A549 (cell line): ENCODE data around the gene CYB5RL. TPM values are rescaled to one million over a fixed set of nuclear protein-coding genes. Genes with fewer than 3 reads are reported as not detected.

Experiments used
- ATAC-seq, 2 experiments: fragments of 200-7000 bp in 1 of 2; fragments of >200 bp in 1 of 2; cut with Nextera tagmentation in 1 of 2; cut with Tn5 transposase in 1 of 2; 3 replicates each; pipeline versions ENCODE4 v1.8.0 to v1.9.1; 2018 to 2020; ENCODE audit warnings: mild to moderate bottlenecking in 1 of 2, moderate library complexity in 1 of 2
- CTCF ChIA-PET: fragments of 300-600 bp; sonication (Branson Sonifier 250); formaldehyde crosslinking; extraction: SDS; loops from one replicate; lab custom pipeline; 2021; ENCODE audit warnings: antibody characterized with exemption, inconsistent platforms; lab: Yijun Ruan, JAX
- POLR2A ChIA-PET: fragments of 350-600 bp; formaldehyde crosslinking; extraction: SDS; loops from one replicate; lab custom pipeline; 2021; ENCODE audit warnings: antibody characterized with exemption, inconsistent platforms; lab: Yijun Ruan, JAX
- DNase-seq, 2 experiments: peaks; one replicate each; pipeline versions ENCODE4 v3.0.0 to v3.0.0-alpha.2; 2011 to 2016; ENCODE audit warnings: low read depth in 1 of 2, low spot score in 1 of 2
- FAIRE-seq: peaks from 2 replicates; lab custom pipeline; 2011; peaks lifted over from hg19 to GRCh38; lab: Jason Lieb, UNC
- H3K27ac ChIP-seq, 2 experiments: fragments of >200 bp; sonication (Bioruptor Twin); formaldehyde crosslinking; 3 replicates each; pipeline ENCODE4 v1.5.1; 2016 to 2017
- H3K4me1 ChIP-seq: fragments of >200 bp; sonication (Bioruptor Twin); formaldehyde crosslinking; 3 replicates; pipeline ENCODE4 v1.6.1; 2016
- H3K4me2 ChIP-seq: fragments of >200 bp; sonication (Bioruptor Twin); formaldehyde crosslinking; 3 replicates; pipeline ENCODE4 v1.6.1; 2016
- H3K4me3 ChIP-seq: fragments of >200 bp; sonication (Bioruptor Twin); formaldehyde crosslinking; 3 replicates; pipeline ENCODE4 v1.5.1; 2016
- H3K9me3 ChIP-seq: fragments of >200 bp; sonication (Bioruptor Twin); formaldehyde crosslinking; 3 replicates; pipeline ENCODE4 v1.6.1; 2016
- BHLHE40 ChIP-seq: IDR thresholded peaks from 2 replicates; pipeline ENCODE4 v1.6.1; 2012; ENCODE audit warnings: low read depth, low read length, inconsistent platforms
- CBX8 ChIP-seq: fragments of 200-600 bp; sonication (generic); IDR thresholded peaks from 2 replicates; pipeline ENCODE4 v1.6.1; 2016
- CHD2 ChIP-seq: fragments of 150-350 bp; IDR thresholded peaks from 2 replicates; pipeline ENCODE4 v1.6.1; 2014; ENCODE audit warnings: low read length; ENCODE audit not compliant: partially characterized antibody
- CHD4 ChIP-seq: fragments of 200-600 bp; sonication (generic); IDR thresholded peaks from 2 replicates; pipeline ENCODE4 v1.6.1; 2016; ENCODE audit warnings: antibody characterized with exemption, mild to moderate bottlenecking, borderline replicate concordance
- ESRRA ChIP-seq: fragments of 150-350 bp; IDR thresholded peaks from 2 replicates; pipeline ENCODE4 v1.6.1; 2014; ENCODE audit warnings: mild to moderate bottlenecking, low read length, borderline replicate concordance
- FOSB ChIP-seq: fragments of 250-450 bp; sonication (Bioruptor Pico); IDR thresholded peaks from 2 replicates; pipeline ENCODE4 v1.5.0; 2020; ENCODE audit warnings: mild to moderate bottlenecking, moderate library complexity
- FOSL2 ChIP-seq, 2 experiments: fragments of 450-650 bp in 1 of 2; fragments of >200 bp in 1 of 2; sonication (Bioruptor Twin) in 1 of 2; formaldehyde crosslinking; IDR thresholded peaks; 2 replicates each; pipeline versions ENCODE4 v1.5.0 to v1.6.1; 2016 to 2020; ENCODE audit warnings: mild to moderate bottlenecking in 1 of 2, moderate library complexity in 1 of 2
- FOXS1 ChIP-seq: fragments of 250-450 bp; sonication (Bioruptor Pico); IDR thresholded peaks from 2 replicates; pipeline ENCODE4 v1.5.0; 2020; ENCODE audit warnings: mild to moderate bottlenecking, moderate library complexity
- HDAC2 ChIP-seq: fragments of 200-600 bp; sonication (generic); IDR thresholded peaks from 2 replicates; pipeline ENCODE4 v1.6.1; 2016
- HEYL ChIP-seq: fragments of 250-450 bp; sonication (Bioruptor Pico); IDR thresholded peaks from 2 replicates; pipeline ENCODE4 v1.8.0; 2021; ENCODE audit warnings: mild to moderate bottlenecking, moderate library complexity
- HOXB5 ChIP-seq: fragments of 250-450 bp; sonication (Bioruptor Pico); IDR thresholded peaks from 2 replicates; pipeline ENCODE4 v1.5.0; 2020; ENCODE audit warnings: mild to moderate bottlenecking, moderate library complexity
- JUN ChIP-seq, 2 experiments: fragments of >200 bp; sonication (Bioruptor Twin); formaldehyde crosslinking; IDR thresholded peaks; 2 replicates in 1 of 2; 3 replicates in 1 of 2; pipeline ENCODE4 v1.6.1; 2016 to 2017
- JUNB ChIP-seq: fragments of >200 bp; sonication (Bioruptor Twin); formaldehyde crosslinking; IDR thresholded peaks from 2 replicates; pipeline ENCODE4 v1.6.1; 2016
- KDM1A ChIP-seq: fragments of 200-600 bp; sonication (generic); IDR thresholded peaks from 2 replicates; pipeline ENCODE4 v1.6.1; 2016; ENCODE audit warnings: low read depth, mild to moderate bottlenecking
- KDM5A ChIP-seq: fragments of 200-600 bp; sonication (generic); IDR thresholded peaks from 2 replicates; pipeline ENCODE4 v1.6.1; 2016; ENCODE audit warnings: antibody characterized with exemption, mild to moderate bottlenecking
- MAZ ChIP-seq: fragments of 150-350 bp; IDR thresholded peaks from 2 replicates; pipeline ENCODE4 v1.6.1; 2014; ENCODE audit warnings: antibody characterized with exemption, low read depth, low read length, borderline replicate concordance
- NFE2L2 ChIP-seq: fragments of 150-350 bp; conservative IDR thresholded peaks from 2 replicates; pipeline ENCODE4 v1.6.1; 2014; ENCODE audit warnings: low read length
- PHF8 ChIP-seq: fragments of 200-600 bp; sonication (generic); IDR thresholded peaks from 2 replicates; pipeline ENCODE4 v1.6.1; 2016; ENCODE audit warnings: low read depth, mild to moderate bottlenecking, antibody characterized with exemption, moderate library complexity, borderline replicate concordance
- POLR2AphosphoS2 ChIP-seq: conservative IDR thresholded peaks from 2 replicates; pipeline ENCODE4 v1.6.1; 2012; ENCODE audit warnings: low read length, improper control_type of control experiment, inconsistent platforms
- RCOR1 ChIP-seq: fragments of 150-350 bp; IDR thresholded peaks from 2 replicates; pipeline ENCODE4 v1.6.1; 2014; ENCODE audit warnings: antibody characterized with exemption, low read length, low read depth
- TFCP2L1 ChIP-seq: fragments of 250-450 bp; sonication (Bioruptor Pico); IDR thresholded peaks from 2 replicates; pipeline ENCODE4 v1.5.0; 2021; ENCODE audit warnings: mild to moderate bottlenecking
- TP53 ChIP-seq: fragments of 250-450 bp; sonication (Bioruptor Pico); IDR thresholded peaks from 2 replicates; pipeline ENCODE4 v1.5.0; 2021; ENCODE audit warnings: mild to moderate bottlenecking, moderate library complexity
- ZSCAN20 ChIP-seq: fragments of 250-450 bp; sonication (Bioruptor Pico); IDR thresholded peaks from 2 replicates; pipeline ENCODE4 v1.8.0; 2022; ENCODE audit warnings: mild to moderate bottlenecking, moderate library complexity
- WGBS: methylation state at CpG from one replicate; pipeline ENCODE4 v1.1.6; 2017; ENCODE audit errors: missing lambda C conversion rate; 5-methylcytosine and 5-hydroxymethylcytosine counted together
- polyA plus RNA-seq, 4 experiments: library from polyadenylated mRNA; depleted of rRNA in 3 of 4; stranded (reverse); fragments of >200 nt; fragmentation: RNase III in 1 of 4; extraction: RNeasy Plus Mini Kit Qiagen cat#74134 plus additional on column Dnase treatment in 1 of 4; gene quantifications; 2 replicates in 3 of 4; 3 replicates in 1 of 4; pipeline ENCODE4 v1.2.3, GENCODE V29; 2011 to 2017
- TF ChIP-seq, protein P1 (sequence below): IDR thresholded peaks from 2 replicates; pipeline ENCODE4 v1.6.1; 2012
- TF ChIP-seq, protein P2 (sequence below): fragments of 250-450 bp; sonication (Bioruptor Pico); IDR thresholded peaks from 2 replicates; pipeline ENCODE4 v1.5.0; 2020; ENCODE audit warnings: low read depth, mild to moderate bottlenecking, moderate library complexity
- TF ChIP-seq, protein P3 (sequence below): fragments of 450-650 bp; IDR thresholded peaks from 2 replicates; pipeline ENCODE4 v1.6.1; 2014; ENCODE audit warnings: antibody characterized with exemption
- TF ChIP-seq, protein P4 (sequence below): fragments of >200 bp; sonication (Bioruptor Twin); formaldehyde crosslinking; IDR thresholded peaks from 3 replicates; pipeline ENCODE4 v1.6.1; 2016
- TF ChIP-seq, protein P5 (sequence below): IDR thresholded peaks from 2 replicates; pipeline ENCODE4 v1.6.1; 2012; ENCODE audit warnings: low read depth, borderline replicate concordance
- TF ChIP-seq, protein P6 (sequence below): fragments of 250-450 bp; sonication (Bioruptor Pico); IDR thresholded peaks from 2 replicates; pipeline ENCODE4 v1.5.0; 2021; ENCODE audit warnings: mild to moderate bottlenecking, moderate library complexity, borderline replicate concordance

CYB5RL gene
- polyA plus RNA-seq, 2 of the 4 experiments (the other 2 are of a cell fraction): 3.6 to 4.2 TPM

DNA sequence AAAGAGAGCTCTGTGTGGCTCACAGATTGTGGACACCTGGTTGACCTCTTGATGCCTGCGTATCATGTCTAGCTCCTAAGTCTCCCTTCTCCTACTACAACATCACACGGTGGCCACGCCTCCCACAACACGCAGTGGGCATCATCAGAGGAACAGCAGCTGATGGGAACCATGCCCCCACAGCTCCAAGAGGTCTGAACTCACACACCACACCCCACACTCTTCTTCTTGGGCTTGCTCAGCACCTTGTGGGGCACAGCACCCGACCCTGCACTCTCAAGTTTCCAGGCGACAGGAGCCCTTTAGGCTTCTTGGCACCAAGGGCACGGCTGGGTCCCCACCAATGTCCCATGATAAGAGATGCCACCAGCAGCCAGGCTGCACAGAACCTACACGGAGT lies 28.2 kb downstream of the CYB5RL start:
- no peak overlapping the region for H3K4me2 ChIP-seq
- H3K27ac ChIP-seq: no peak overlapping the region
- TF ChIP-seq JUNB (no peak), CBX8 (no peak), NFE2L2 (no peak), HDAC2 (no peak), ESRRA (no peak), ZSCAN20 (CRISPR knock-in tag) (no peak), MAZ (no peak), HOXB5 (CRISPR knock-in tag) (no peak), FOSL2 (IDR thresholded peaks at IDR 0.05) (no peak), FOSL2 (CRISPR knock-in tag; IDR thresholded peaks at IDR 0.05) (no peak), HEYL (CRISPR knock-in tag) (no peak), TP53 (CRISPR knock-in tag) (no peak), TFCP2L1 (CRISPR knock-in tag) (no peak), CHD4 (no peak), FOSB (CRISPR knock-in tag) (no peak), CHD2 (no peak), BHLHE40 (no peak)
- TF ChIP-seq, protein P1, sequence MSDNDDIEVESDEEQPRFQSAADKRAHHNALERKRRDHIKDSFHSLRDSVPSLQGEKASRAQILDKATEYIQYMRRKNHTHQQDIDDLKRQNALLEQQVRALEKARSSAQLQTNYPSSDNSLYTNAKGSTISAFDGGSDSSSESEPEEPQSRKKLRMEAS: no peak
- TF ChIP-seq, protein P2, sequence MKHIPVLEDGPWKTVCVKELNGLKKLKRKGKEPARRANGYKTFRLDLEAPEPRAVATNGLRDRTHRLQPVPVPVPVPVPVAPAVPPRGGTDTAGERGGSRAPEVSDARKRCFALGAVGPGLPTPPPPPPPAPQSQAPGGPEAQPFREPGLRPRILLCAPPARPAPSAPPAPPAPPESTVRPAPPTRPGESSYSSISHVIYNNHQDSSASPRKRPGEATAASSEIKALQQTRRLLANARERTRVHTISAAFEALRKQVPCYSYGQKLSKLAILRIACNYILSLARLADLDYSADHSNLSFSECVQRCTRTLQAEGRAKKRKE (CRISPR knock-in tag): no peak
- TF ChIP-seq, protein P3, sequence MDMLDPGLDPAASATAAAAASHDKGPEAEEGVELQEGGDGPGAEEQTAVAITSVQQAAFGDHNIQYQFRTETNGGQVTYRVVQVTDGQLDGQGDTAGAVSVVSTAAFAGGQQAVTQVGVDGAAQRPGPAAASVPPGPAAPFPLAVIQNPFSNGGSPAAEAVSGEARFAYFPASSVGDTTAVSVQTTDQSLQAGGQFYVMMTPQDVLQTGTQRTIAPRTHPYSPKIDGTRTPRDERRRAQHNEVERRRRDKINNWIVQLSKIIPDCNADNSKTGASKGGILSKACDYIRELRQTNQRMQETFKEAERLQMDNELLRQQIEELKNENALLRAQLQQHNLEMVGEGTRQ: no peak
- TF ChIP-seq, protein P4, sequence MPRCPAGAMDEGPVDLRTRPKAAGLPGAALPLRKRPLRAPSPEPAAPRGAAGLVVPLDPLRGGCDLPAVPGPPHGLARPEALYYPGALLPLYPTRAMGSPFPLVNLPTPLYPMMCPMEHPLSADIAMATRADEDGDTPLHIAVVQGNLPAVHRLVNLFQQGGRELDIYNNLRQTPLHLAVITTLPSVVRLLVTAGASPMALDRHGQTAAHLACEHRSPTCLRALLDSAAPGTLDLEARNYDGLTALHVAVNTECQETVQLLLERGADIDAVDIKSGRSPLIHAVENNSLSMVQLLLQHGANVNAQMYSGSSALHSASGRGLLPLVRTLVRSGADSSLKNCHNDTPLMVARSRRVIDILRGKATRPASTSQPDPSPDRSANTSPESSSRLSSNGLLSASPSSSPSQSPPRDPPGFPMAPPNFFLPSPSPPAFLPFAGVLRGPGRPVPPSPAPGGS: no peak
- H3K9me3 ChIP-seq: no peaks in the 10 kb centered on the region
- CTCF ChIA-PET: interaction anchor here (1.6 kb wide), 1 partner anchor 10 kb away, joined by 4 read pairs; no protein-coding TSS in a partner anchor
- ATAC-seq (no peak), DNase-seq (no peak), FAIRE-seq (no peak)
- 84% methylated on average over 6 of the region's 8 CpGs for WGBS
- 0 out of 3 replicates have a peak, but pooled peaks cover 3% of the 10 kb centered on the region for H3K4me1 ChIP-seq
- no peak overlapping the region for H3K4me3 ChIP-seq
- POLR2A ChIA-PET: no interaction called here

DNA sequence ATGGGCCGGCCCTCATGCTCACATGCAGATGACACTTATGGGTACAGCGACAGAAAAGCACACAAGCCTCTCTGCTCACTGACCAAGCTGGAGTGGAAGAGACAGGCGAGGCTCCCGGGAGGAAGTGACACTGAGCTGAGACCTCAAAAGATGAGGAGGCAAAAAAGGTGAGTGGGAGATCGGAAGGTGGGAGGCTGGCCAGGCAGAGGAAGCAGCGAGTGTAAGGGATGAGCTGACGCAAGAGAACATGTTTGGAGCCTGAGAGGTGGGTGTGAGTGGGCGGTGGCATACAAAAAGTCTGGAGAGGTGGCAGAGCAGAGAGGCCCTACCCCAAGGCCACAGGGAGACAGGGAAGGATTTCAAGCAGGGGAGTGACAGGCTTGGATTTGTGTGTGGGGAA lies 28.8 kb downstream of the CYB5RL start:
- no peak overlapping the region for H3K4me3 ChIP-seq
- no peak for ATAC-seq
- 87% methylated on average over 7 of the region's 8 CpGs for WGBS
- H3K27ac ChIP-seq: no peak overlapping the region
- no peaks in the 10 kb centered on the region for H3K9me3 ChIP-seq
- H3K4me2 ChIP-seq: no peak overlapping the region
- DNase-seq: no peak
- ChIA-PET POLR2A (no interaction called here), CTCF (interaction anchor here (1.6 kb wide), 1 partner anchor 9 kb away, joined by 4 read pairs; no protein-coding TSS in a partner anchor)
- FAIRE-seq: no peak
- no peak for TF ChIP-seq BHLHE40
- TF ChIP-seq, protein P3: no peak
- no peak for TF ChIP-seq MAZ
- no peak for TF ChIP-seq POLR2AphosphoS2
- no peak for TF ChIP-seq FOSB (CRISPR knock-in tag)
- no peak for TF ChIP-seq RCOR1
- TF ChIP-seq KDM1A: no peak
- TF ChIP-seq, protein P5, sequence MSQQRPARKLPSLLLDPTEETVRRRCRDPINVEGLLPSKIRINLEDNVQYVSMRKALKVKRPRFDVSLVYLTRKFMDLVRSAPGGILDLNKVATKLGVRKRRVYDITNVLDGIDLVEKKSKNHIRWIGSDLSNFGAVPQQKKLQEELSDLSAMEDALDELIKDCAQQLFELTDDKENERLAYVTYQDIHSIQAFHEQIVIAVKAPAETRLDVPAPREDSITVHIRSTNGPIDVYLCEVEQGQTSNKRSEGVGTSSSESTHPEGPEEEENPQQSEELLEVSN: no peak
- no peak for TF ChIP-seq KDM5A
- TF ChIP-seq, protein P1: no peak
- TF ChIP-seq, protein P6, sequence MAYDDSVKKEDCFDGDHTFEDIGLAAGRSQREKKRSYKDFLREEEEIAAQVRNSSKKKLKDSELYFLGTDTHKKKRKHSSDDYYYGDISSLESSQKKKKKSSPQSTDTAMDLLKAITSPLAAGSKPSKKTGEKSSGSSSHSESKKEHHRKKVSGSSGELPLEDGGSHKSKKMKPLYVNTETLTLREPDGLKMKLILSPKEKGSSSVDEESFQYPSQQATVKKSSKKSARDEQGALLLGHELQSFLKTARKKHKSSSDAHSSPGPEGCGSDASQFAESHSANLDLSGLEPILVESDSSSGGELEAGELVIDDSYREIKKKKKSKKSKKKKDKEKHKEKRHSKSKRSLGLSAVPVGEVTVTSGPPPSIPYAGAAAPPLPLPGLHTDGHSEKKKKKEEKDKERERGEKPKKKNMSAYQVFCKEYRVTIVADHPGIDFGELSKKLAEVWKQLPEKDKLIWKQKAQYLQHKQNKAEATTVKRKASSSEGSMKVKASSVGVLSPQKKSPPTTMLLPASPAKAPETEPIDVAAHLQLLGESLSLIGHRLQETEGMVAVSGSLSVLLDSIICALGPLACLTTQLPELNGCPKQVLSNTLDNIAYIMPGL (CRISPR knock-in tag): no peak
- TF ChIP-seq ZSCAN20 (CRISPR knock-in tag): no peak
- no peak for TF ChIP-seq PHF8
- TF ChIP-seq JUN (IDR thresholded peaks at IDR 0.05): no peak
- no peak for TF ChIP-seq FOXS1 (CRISPR knock-in tag)
- 0 out of 3 replicates have a peak, but pooled peaks cover 3% of the 10 kb centered on the region for H3K4me1 ChIP-seq
